HL-60 (cell line): Measurements from ENCODE around the gene LPCAT1.

Experiments
- CTCF ChIP-seq: IDR thresholded peaks from one replicate; pipeline ENCODE4 v1.5.1; 2011; ENCODE audit warnings: low read length, control low read depth, inconsistent platforms; ENCODE audit not compliant: insufficient read depth
- POLR2AphosphoS5 ChIP-seq: IDR thresholded peaks from 2 replicates; pipeline ENCODE4 v1.6.1; 2012; ENCODE audit warnings: low read depth
- REST ChIP-seq: IDR thresholded peaks from 2 replicates; pipeline ENCODE4 v1.6.1; 2012; ENCODE audit warnings: low read depth; ENCODE audit not compliant: insufficient replicate concordance

- no peak for TF ChIP-seq CTCF
- TF ChIP-seq POLR2AphosphoS5: no peak
- TF ChIP-seq REST: no peak
These were observed 94.7 kb downstream of the LPCAT1 start for GRCh38 chr5:1429066-1429465.
